ENCODE measurements around the gene XRN2.

DNA sequence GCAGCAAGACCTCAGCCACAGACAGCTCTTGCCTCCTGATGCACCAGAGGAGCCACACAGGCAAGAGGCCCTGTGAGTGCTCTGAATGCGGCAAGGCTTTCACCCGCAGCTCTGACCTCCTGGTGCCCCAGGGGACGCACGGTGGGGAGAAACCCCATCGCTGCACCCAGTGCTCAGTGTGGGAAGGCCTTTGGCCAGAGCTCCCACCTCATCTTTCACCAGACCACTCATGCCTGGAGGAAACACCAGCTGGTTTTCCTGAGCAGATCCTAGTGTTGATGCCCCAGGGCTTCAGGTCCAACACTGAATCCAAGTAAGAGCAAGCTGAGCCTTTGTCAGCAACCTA lies 37.0 kb upstream of the XRN2 start:
- TF ChIP-seq, protein P1, sequence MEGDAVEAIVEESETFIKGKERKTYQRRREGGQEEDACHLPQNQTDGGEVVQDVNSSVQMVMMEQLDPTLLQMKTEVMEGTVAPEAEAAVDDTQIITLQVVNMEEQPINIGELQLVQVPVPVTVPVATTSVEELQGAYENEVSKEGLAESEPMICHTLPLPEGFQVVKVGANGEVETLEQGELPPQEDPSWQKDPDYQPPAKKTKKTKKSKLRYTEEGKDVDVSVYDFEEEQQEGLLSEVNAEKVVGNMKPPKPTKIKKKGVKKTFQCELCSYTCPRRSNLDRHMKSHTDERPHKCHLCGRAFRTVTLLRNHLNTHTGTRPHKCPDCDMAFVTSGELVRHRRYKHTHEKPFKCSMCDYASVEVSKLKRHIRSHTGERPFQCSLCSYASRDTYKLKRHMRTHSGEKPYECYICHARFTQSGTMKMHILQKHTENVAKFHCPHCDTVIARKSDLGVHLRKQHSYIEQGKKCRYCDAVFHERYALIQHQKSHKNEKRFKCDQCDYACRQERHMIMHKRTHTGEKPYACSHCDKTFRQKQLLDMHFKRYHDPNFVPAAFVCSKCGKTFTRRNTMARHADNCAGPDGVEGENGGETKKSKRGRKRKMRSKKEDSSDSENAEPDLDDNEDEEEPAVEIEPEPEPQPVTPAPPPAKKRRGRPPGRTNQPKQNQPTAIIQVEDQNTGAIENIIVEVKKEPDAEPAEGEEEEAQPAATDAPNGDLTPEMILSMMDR (conservative IDR thresholded peaks at IDR 0.05), result no peak
- TF ChIP-seq EZH2 (IDR thresholded peaks at IDR 0.05; ENCODE audit: low read depth), result no peak
